ENCODE measurements around the gene DDIT3.

DNA sequence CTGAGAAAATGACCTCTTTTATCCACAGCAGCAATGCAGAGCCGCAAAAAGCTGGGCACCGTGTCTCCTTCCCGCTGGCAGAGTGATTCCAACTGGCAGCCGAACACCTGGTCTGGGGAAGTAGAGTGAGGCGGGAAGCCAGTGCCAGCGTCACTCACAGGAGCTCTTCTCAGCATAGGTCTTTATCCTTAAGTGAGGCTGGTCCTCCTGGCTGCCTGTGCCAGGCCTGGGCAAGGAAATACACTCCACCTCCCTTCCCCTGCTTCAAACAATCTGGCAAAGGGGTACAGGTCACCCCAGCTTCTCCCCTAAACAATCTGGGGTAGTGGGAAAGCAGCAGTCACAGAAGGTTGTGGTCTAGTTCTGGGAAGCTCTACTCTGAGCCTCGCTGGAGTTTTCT lies 45.5 kb downstream of the DDIT3 start:
- TF ChIP-seq ZBTB7A (IDR thresholded peaks at IDR 0.05; ENCODE audit: low read depth) (no peak), YY1 (IDR thresholded peaks at IDR 0.05; ENCODE audit: low read depth) (no peak), CREB1 (IDR thresholded peaks at IDR 0.05; ENCODE audit: low read depth) (no peak), TAF1 (IDR thresholded peaks at IDR 0.05; ENCODE audit: low read depth) (no peak), FOXM1 (IDR thresholded peaks at IDR 0.05; ENCODE audit: borderline replicate concordance, low read depth) (no peak), RAD21 (IDR thresholded peaks at IDR 0.05; ENCODE audit: low read depth) (no peak), EP300 (IDR thresholded peaks at IDR 0.05; ENCODE audit: borderline replicate concordance) (no peak), TEAD4 (IDR thresholded peaks at IDR 0.05) (no peak), TCF12 (IDR thresholded peaks at IDR 0.05; ENCODE audit: low read depth) (no peak), EGR1 (IDR thresholded peaks at IDR 0.05) (no peak), CEBPB (IDR thresholded peaks at IDR 0.05) (no peak)
- TF ChIP-seq, protein P1, sequence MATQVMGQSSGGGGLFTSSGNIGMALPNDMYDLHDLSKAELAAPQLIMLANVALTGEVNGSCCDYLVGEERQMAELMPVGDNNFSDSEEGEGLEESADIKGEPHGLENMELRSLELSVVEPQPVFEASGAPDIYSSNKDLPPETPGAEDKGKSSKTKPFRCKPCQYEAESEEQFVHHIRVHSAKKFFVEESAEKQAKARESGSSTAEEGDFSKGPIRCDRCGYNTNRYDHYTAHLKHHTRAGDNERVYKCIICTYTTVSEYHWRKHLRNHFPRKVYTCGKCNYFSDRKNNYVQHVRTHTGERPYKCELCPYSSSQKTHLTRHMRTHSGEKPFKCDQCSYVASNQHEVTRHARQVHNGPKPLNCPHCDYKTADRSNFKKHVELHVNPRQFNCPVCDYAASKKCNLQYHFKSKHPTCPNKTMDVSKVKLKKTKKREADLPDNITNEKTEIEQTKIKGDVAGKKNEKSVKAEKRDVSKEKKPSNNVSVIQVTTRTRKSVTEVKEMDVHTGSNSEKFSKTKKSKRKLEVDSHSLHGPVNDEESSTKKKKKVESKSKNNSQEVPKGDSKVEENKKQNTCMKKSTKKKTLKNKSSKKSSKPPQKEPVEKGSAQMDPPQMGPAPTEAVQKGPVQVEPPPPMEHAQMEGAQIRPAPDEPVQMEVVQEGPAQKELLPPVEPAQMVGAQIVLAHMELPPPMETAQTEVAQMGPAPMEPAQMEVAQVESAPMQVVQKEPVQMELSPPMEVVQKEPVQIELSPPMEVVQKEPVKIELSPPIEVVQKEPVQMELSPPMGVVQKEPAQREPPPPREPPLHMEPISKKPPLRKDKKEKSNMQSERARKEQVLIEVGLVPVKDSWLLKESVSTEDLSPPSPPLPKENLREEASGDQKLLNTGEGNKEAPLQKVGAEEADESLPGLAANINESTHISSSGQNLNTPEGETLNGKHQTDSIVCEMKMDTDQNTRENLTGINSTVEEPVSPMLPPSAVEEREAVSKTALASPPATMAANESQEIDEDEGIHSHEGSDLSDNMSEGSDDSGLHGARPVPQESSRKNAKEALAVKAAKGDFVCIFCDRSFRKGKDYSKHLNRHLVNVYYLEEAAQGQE (IDR thresholded peaks at IDR 0.05; ENCODE audit: low read depth) = no peak
- TF ChIP-seq, protein P2, sequence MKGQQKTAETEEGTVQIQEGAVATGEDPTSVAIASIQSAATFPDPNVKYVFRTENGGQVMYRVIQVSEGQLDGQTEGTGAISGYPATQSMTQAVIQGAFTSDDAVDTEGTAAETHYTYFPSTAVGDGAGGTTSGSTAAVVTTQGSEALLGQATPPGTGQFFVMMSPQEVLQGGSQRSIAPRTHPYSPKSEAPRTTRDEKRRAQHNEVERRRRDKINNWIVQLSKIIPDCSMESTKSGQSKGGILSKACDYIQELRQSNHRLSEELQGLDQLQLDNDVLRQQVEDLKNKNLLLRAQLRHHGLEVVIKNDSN (IDR thresholded peaks at IDR 0.05) = no peak
- TF ChIP-seq, protein P3, sequence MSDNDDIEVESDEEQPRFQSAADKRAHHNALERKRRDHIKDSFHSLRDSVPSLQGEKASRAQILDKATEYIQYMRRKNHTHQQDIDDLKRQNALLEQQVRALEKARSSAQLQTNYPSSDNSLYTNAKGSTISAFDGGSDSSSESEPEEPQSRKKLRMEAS (IDR thresholded peaks at IDR 0.05) = no peak
